GM18909 (cell line): ENCODE measurements around the gene ARMC2.
"Not testable (repeated sequence)": the region's sequence is repeated elsewhere in the genome, so short reads cannot be mapped to it uniquely, and the experiment has no call there.

Experiments used
- ATAC-seq: cut with Tn5 transposase; IDR thresholded peaks from one replicate; pipeline ENCODE4 v1.9.1; 2021; ENCODE audit warnings: mild to moderate bottlenecking; ENCODE audit not compliant: unreplicated experiment, poor library complexity

The ARMC2 gene

DNA sequence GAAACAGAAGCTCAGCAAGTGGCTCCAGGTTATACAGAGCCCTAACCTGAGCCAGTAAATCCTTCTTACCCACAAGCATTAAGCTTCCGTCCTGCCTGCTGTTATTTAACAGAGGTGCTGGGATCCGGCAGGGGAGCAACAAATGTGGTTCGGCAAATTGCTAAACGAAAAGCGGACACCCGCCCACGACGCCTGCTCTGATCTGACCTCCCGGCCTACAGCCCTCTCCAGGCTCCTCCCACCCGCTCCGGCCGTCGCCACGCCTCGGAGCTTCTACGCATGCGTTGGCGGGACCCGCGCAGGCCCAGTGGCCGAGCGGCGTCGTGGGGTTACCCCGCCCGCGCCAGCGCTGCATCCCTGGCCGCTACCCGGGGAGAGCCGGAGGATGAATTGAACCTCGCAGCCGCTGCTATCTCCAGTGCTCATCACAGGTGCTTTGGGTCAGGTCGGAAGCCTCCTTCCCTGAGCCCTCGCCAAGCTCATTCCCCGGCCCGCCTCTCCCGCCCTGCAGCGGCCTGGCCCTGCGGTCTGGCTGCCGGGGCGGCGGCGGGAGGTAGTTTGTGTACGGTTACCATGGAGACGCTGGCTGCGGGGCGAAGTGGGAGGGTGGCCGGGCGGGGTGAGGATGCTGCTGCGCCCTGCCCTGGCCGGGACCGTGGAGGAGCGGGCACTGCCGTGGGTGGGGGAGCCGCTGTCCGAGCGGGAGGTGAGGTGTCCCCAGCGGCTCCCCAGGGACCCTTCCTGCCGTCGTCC lies at the start of gene ARMC2:
Gene ARMC2, plus strand, starts transcription at position 307 of the 753 bp plus-strand sequence. CDS start 5,846 bp downstream, outside the sequence.
- peak; percentile 96 for ATAC-seq

DNA sequence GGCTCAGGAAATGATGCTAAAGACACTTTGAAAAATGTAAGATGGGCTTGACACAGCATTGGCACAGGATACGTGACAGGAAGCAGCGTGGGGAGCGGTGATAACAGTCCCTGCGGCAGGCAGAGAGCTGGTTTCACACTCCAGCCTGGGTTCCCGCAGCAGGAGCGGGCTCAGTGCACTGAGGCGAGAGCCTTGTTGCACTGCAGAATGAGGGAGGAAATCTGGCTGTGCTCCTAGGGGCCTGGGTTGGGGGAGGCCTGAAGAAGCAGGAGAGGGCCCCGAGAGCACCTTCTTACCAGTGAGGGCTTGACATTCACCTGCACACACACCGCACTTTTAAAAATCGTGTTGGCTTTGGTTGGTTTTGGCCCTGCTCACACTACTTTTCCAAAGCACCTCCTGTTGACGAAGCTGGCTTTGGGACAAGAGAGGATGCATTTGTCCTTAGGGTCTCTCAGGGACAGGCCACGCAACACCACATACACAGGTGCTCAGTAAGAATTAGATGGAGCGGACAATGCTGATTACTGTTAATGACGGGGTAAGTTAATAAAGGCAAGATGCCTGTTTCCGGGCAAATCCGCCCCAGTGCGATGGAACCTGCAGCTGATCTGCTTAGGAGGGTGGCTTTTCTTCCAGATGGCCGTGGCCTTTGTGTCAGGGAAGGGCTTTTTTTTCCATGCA lies 49.4 kb upstream of the ARMC2 start:
- no peak for ATAC-seq

DNA sequence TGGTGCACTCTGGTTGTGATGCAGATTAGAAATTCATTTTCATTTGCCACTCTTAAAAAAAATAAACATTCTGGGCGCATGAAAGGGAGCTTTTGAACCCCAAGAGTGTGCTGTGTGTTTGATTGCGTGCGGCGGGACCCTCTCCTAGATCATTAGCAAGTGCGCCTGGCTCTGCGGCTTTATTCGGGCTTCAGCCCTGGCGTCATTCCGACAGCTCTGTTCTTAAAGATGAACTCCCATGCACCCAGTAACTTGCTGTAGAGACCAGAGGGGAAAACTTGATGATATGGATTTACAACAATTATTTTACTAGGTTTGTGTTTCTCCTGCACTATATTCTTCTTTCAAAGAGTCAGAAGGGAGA lies 48.9 kb upstream of the ARMC2 start:
- ATAC-seq, result no peak

DNA sequence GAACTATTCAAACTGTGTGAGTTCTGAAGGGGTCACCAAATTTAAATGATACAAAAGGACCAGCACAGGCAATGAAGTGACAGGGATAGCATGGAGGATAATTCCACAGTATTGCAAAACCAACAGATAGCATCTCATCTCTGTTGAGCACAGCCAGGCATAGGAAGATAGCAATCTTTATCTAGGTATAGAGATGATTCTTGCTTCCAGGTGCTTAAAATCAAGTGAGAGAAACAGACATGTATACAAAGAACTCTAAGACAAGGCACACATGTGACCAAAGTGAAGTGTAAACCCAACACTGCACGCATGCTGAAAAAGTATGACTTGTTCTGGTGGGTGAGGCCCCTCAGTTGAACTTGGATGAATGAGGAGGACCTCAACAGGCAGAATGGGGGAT lies 48.4 kb upstream of the ARMC2 start:
- no peak for ATAC-seq

GRCh38 chr6:108800427-108800864 lies 47.8 kb upstream of the ARMC2 start:
- no peak for ATAC-seq

GRCh38 chr6:108801366-108801765 lies 46.9 kb upstream of the ARMC2 start:
- ATAC-seq, result no peak

- no peak for ATAC-seq
Observed at GRCh38 chr6:108803982-108804490, 44.2 kb upstream of the ARMC2 start.

DNA sequence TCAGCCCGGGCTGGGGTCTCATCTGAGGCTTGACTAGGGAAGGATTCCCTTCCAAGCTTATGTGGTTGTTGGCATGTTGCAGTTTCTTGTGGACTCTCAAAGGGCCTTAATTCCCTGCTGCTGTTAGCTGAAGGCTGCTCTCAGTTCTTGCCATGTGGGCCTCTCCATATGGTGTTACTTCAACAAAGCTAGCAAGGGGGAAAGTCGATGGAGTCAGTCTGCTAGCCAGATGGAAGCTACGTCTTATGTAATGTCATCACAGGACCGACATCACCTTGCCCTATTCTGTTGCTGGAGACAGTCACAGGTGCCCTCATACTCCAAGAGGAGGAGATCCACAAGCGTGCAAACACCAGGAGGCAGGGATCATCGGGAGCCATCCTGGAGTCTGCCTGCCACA lies 43.3 kb upstream of the ARMC2 start:
- ATAC-seq, result no peak

DNA sequence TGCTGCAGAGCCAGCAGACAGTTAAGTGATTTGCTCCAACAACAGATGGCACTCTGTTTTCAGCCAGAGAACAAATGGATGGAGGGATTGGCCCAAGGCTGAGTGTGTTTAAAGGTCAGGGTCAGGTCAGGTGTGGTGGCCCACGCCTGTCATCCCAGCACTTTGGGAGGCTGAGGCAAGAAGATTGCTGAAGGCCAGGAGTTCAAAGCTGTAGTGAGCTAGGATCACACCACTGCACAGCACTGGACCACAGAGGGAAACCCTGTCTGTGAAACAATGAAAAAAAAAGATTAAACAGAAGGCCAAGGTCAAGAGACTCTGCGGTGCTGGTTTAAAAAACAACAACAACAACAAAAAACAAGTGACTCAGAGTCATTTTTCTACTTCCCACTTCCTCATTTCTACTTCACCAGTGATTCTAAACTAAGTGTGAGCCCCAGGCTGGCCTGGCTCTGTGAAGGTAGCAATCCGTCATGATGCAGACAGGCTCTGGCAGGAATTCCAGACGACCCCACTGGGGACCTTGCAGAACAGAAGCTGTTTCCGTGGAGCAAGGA lies 42.5 kb upstream of the ARMC2 start:
- ATAC-seq, result peak; percentile 79

DNA sequence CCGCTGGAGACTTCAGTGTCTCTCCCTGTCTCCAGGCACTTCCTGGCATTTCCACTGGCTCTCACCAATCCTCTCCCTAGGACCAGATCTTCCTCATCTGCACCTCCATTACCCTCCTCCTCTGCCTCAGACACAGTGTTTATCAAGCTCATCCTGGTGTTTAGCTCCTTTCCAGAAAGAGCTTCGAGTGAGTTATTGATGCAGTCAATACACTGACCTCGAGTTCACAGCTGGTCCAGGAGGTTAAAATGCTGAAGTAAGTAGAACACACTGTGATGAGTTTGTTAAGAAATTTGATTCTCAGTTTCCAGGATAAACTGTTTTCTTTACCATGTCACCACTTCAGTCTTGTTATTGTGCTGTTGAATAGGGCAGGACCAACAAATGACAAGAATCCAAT lies 42.1 kb upstream of the ARMC2 start:
- ATAC-seq, result peak; percentile 20

DNA sequence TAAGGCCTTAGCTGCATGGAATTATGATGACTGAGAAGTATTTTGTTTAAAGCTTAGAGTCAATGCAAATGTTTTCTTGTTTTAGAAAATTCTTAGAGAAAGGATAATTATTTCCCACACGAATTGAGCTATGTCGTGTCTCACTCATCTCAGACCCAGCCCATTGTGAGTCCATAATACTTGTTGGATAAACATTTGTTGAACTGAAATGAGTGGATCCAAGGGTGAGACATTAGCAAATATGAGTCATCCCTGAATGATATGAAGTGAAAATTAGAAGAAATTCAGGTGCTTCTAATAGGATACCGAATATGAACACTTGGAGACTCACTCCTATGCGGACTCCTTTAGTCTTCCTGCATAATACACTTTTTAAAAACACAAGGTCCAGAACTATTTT lies 41.6 kb upstream of the ARMC2 start:
- ATAC-seq, result no peak

DNA sequence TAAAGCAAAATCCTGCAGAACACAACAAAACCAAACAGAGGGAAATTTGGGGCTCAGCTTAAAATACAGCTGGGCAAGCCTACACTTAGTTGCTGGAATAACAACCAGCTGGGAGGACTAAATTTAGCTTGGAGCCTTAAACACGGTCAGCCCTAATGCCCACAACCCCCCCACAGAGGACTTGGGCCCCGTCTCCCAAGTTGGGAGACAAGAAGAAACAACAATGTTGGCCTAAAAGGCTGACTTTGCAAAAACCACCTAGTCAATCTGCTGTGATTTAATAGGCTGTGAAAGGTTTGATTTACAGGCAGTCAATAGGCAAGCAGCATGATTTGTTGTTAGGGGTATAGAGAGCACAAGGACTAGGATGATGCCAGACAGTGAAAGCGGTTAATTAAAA lies 40.3 kb upstream of the ARMC2 start:
- no peak for ATAC-seq

DNA sequence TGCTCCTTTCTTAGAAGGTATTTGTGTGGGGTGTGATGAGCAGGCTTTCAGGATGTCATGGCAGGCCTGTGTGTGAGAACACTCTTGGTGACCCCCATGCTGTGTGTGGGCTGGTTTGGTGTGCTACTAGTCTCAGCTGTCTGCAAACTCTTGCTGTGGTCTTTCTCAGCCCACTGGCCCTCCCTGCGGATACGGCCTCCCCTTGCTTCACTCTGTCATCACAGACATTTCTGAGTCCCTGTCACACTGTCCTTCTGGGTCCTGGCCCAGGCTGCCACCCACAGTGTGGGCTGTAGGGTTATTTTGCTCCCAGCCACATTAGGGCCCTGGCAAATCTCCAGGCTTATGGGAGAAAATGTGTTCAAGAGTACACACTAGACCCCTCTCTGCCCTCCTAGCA lies 39.0 kb upstream of the ARMC2 start:
- no peak for ATAC-seq

GRCh38 chr6:108810057-108810643 lies 38.1 kb upstream of the ARMC2 start:
- ATAC-seq, result no peak

- no peak for ATAC-seq
Observed at GRCh38 chr6:108811490-108811889, 36.7 kb upstream of the ARMC2 start.

DNA sequence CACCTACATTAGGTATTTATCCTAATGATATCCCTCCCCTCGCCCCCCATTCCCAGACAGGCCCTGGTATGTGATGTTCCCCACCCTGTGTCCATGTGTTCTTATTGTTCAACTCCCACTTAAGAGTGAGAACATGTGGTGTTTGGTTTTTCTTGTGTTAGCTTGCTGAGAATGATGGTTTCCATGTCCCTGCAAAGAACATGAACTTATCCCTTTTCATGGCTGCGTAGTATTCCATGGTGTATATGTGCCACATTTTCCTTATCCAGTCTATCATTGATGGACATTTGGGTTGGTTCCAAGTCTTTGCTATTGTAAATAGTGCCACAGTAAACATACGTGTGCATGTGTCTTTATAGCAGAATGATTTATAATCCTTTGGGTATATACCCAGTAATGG lies 35.0 kb upstream of the ARMC2 start:
- not testable (repeated sequence) for ATAC-seq

DNA sequence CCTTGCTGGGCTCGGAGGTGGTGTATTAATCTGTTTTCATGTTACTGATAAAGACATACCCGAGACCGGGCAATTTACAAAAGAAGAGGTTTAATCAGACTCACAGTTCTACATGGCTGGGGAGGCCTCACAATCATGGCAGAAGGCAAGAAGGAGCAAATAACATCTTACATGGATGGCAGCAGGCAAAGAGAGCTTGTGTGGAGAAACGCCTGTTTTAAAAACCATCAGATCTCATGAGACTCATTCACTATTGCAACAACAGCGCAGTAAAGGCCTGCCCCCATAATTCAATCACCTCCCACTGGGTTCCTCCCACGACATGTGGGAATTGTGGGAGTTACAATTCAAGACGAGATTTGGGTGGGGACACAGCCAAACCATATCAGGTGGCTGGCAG lies 30.9 kb upstream of the ARMC2 start:
- ATAC-seq, result not testable (repeated sequence)

GRCh38 chr6:108820006-108820405 lies 28.2 kb upstream of the ARMC2 start:
- ATAC-seq, result no peak

DNA sequence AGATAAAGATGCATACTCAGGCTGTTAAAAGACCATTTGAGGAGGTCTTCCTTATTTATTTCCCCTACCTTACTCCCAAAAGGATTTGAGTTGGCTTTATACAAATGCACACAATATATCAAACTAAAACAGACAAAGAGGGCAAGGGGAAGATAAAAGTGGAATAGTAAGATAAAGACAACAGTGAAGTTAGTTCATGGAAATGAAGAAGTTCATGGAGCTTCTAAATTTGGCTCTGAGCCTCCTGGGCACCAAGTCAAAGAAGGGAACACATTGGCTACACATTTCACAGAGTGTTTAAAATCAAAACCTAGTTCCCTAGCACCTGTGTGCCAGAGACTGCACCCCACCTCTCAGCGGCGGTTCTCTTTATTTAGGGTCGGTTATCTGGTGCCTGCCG lies 25.8 kb upstream of the ARMC2 start:
- no peak for ATAC-seq

GRCh38 chr6:108825326-108825725 lies 22.9 kb upstream of the ARMC2 start:
- ATAC-seq, result no peak

GRCh38 chr6:108831104-108831503 lies 17.1 kb upstream of the ARMC2 start:
- no peak for ATAC-seq
